ENCODE measurements around the gene BMP7.

BMP7 gene

GRCh38 chr20:57126481-57127092 is 139.9 kb downstream of the BMP7 start:
- TF ChIP-seq, protein P1, sequence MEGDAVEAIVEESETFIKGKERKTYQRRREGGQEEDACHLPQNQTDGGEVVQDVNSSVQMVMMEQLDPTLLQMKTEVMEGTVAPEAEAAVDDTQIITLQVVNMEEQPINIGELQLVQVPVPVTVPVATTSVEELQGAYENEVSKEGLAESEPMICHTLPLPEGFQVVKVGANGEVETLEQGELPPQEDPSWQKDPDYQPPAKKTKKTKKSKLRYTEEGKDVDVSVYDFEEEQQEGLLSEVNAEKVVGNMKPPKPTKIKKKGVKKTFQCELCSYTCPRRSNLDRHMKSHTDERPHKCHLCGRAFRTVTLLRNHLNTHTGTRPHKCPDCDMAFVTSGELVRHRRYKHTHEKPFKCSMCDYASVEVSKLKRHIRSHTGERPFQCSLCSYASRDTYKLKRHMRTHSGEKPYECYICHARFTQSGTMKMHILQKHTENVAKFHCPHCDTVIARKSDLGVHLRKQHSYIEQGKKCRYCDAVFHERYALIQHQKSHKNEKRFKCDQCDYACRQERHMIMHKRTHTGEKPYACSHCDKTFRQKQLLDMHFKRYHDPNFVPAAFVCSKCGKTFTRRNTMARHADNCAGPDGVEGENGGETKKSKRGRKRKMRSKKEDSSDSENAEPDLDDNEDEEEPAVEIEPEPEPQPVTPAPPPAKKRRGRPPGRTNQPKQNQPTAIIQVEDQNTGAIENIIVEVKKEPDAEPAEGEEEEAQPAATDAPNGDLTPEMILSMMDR (IDR thresholded peaks at IDR 0.05; ENCODE audit: low read depth, low read length, missing control alignments), result no peak
- H3K4me3 ChIP-seq (ENCODE audit: low read depth, low read length), result no peak overlapping the region
- DNase-seq (ENCODE audit: low read depth), result no peak

DNA sequence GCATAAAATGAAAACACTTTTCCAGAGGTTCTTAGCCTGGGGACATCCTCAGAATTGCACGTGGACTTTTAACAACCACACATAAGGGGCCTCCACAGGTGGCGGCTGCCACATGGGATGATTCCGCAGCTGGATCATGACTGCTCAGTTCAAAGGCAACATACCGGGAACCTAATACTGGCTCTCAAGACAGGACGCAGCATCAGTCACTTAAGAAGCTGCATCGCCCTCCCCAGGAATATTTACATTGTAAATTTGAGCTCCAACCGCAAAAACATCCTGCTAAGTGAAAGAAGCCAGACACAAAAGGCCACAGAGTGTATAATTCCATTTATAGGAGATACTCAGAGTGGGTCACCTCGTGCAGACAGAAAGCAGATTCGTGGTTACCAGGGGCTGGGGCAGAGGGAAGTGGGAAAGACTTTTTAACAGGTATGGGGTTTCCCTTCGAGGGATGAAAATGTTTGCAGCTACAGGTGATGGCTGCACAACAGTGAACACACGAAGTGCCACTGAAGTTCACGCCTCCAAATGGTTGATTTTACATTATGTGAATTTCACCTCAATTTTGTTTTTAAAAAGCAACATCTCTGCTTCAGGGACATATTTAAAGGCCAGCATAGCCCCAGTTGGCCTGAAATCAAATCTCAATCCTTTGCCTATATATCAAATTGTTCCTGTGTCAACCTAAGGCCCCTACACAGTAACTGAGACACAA is 141.5 kb downstream of the BMP7 start:
- H3K4me3 ChIP-seq (ENCODE audit: low read depth, low read length), result no peak overlapping the region
- TF ChIP-seq, protein P1 (IDR thresholded peaks at IDR 0.05; ENCODE audit: low read depth, low read length, missing control alignments), result no peak

GRCh38 chr20:57124366-57124765 is 142.1 kb downstream of the BMP7 start:
- no peak overlapping the region for H3K4me3 ChIP-seq (ENCODE audit: low read depth, low read length)
- DNase-seq (ENCODE audit: low read depth), result no peak
- TF ChIP-seq, protein P1 (IDR thresholded peaks at IDR 0.05; ENCODE audit: low read depth, low read length, missing control alignments), result no peak

More for the DNA sequence above, 141.5 kb downstream of the BMP7 start:
- DNase-seq (ENCODE audit: low read depth), result no peak

DNA sequence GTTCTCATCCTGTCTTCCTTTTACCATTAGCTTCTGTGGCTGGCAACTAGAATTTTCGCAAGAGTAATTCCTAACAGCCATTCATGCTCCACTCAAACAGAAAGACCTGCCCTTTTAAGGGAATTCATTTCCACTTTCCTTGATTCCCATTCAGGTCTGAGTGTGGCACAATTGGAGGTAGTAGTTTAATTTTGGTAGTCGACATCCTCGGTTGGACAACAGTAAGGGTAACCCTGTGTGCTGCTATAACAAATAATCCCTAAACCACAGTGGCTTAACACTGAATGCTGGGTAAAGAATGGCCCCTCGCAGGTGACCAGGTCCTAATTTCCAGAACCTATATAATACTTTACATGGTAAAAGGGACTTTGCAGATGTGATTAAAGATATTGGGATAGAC is 142.9 kb downstream of the BMP7 start:
- no peak for DNase-seq (ENCODE audit: low read depth)
- TF ChIP-seq, protein P1 (IDR thresholded peaks at IDR 0.05; ENCODE audit: low read depth, low read length, missing control alignments), result no peak
- no peak overlapping the region for H3K4me3 ChIP-seq (ENCODE audit: low read depth, low read length)

DNA sequence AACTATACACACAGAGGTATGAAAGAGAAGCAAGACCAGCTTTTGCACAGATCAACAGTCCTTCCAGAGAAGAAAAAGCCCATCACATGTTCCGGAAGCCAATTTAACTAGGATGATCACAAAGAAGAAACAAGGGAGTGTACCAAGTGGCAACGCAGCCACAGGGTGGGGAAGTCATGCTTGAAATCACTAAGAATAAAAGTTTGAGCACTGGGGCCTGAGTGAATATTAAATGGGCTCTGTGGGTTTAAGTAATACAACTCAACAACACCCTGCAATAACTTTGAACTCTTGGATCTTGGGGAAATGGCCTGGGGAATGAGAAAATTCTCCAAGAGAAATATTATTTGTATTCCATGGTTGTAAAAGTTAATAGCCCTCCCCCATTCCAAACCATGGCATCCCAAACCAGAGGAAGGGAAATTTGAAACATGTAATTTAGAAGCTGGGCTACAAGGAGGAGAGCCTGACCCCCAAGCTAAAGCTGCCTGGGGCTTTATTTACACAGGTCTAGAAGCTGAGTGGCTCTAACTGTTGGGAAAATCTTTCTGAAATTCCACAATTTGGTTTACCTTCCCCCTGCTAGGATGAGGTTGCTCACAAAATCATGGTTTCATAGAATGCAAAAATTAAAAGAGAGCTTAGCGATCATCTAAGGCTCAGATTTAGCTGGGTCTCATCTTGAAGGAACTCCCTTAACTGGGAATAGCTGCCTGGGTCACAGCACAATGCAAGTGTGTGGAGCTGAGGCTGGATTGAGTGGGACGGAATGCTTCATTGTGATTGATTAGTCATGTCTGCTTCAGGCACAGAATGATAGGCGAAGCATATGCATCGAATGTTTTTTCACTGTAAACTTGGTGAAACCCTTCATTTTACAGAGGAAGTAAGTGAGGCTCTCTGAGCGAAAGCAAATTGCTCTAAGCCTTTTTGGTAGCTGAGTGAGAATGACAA is 143.6 kb downstream of the BMP7 start:
- no peak for DNase-seq (ENCODE audit: low read depth)
- TF ChIP-seq, protein P1 (IDR thresholded peaks at IDR 0.05; ENCODE audit: low read depth, low read length, missing control alignments), result no peak
- no peak overlapping the region for H3K4me3 ChIP-seq (ENCODE audit: low read depth, low read length)

GRCh38 chr20:57118964-57119363 is 147.5 kb downstream of the BMP7 start:
- DNase-seq (ENCODE audit: low read depth), result no peak
- TF ChIP-seq, protein P1 (IDR thresholded peaks at IDR 0.05; ENCODE audit: low read depth, low read length, missing control alignments), result no peak
- no peak overlapping the region for H3K4me3 ChIP-seq (ENCODE audit: low read depth, low read length)
